Hematopoietic multipotent progenitor cell treated with erythropoietin and hydrocortisone succinate and interleukin-3 and kit ligand, for 17 days (in vitro differentiated cells): ENCODE data around the gene CIZ1.
A peak's percentile ranks its signal among the peaks of the same experiment; 100 is the strongest.

Source experiments
- DNase-seq: peaks from one replicate; pipeline ENCODE4 v3.0.0-alpha.2; 2015; ENCODE audit warnings: low spot score

Gene CIZ1

DNA sequence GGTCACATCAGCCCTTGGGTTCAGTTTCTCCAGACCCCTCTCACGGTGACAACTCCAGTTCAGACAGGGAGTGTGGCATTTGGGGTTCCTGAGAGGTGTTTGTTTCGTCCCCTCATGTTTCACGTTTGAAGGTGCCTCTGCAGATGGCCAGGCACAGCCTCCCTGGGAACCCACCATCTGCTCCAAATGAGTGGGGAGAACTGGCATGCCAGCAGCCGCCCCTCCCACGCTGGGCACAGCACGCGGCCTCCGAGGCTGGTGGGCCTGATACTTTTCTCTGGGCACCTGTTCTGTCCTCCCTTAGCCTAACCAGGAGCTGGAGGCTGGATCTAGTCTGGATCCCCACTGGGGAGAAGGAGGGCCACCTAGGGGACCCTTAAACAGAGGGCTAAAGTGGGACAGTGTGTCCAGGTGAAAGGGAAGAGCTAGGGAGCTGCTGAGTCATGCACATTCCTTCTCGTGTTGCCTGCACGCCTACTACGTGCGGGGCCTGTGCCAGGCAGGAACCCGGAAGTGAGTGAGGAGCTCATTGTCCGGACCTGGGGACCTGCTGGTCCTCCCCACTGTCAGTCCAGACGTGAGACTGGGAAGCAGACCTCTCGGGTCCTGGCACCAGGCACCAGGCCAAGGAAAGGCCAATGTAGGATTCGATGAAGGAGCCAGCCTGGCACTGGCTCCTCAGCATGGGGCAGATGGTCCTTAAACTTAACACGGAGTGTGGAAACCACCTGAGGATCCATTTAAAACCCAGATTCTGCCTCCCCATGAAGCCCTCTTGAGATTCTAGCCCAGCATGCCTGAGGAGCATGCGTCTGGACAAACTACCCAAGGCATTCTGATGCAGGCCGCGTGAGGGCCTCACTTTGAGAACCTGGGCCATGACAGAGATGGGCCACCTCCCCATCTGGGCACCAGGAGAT is 23.5 kb upstream of the CIZ1 start:
- DNase-seq, result no peak

DNA sequence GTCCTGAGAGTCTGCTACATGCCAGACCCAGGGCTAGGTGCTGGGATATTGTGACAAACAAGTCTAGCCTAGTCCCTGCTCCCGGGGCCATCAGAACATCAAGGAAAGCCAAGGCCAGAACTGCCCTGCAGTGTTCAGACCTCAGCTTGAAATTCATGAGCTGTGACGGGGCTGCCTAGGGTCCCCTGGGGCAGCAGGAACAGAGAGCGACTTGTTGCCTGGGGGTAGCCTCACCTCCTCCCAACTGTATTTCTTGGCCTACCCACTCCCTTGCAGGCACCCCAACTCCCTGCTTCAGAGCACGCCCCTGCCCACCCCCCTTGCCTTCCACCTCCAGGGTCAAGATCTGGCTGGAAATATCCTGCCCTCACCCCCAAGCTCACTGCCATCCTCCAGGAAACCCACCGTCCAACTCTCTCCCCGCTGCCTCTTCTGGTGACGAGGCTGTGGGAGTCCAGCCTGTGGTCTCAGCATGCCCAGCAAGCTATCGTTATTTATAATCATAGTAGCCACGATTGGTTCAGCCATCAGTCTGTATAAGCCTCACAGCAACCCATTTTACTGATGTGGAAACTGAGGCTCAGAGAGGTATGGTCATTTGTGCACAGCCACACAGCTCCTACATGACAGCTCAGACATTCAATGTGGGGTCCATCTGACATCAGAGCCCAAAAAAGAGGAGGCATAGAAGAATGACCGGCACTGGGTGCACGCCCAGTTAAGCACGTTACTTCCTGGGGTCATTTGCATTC is 22.6 kb upstream of the CIZ1 start:
- DNase-seq, result no peak

DNA sequence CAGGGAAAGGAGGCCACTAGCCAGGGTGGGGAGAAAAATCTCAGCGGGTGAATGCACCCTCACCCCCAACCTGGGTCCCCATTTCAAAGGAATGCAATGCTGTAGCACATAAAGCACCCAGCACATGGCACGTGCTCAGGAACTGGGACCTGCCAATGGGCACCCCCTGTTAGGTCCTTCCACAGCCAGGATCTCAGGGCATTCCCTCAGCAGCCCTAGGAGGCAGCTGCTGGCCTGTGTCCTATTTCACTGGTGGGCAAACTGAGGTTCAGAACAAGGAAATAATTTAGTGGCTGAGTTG is 20.6 kb upstream of the CIZ1 start:
- no peak for DNase-seq

DNA sequence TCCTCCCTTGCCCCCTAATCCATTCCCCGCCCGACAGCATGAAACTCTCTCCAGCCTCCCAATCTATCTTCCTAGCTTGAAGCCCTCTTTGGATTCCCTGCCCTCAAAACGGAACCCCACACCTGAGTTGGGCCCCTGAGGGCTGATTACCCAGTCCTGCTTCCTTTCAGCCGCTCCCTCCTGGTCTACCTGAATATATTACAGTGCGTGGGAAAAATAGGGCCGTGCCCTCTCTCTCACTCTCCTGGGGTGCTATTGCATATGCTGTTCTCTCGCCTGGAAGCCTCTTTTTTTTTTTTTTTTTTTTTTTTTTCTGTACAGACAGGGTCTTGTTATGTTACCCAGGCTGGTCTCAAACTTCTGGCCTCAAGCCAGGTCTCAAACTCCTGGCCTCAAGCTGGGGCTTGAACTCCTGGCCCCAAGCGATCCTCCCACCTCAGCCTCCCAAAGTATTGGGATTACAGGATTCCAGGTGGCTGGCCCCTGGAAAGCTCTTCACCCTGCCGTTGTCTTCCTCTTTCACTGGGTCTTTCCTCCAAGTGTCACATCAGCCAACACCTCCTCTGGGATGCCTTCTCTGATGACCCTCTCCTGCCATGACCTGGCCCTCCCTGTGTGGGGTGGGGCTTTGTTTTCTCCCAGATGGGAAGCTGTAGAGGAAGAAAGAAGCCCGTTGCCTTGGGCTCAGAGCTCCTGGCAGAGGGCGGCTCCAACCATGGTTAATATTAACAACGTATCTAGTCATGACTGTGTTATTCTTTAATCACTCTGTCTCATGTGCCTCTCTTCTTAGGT is 20.0 kb upstream of the CIZ1 start:
- DNase-seq, result no peak

DNA sequence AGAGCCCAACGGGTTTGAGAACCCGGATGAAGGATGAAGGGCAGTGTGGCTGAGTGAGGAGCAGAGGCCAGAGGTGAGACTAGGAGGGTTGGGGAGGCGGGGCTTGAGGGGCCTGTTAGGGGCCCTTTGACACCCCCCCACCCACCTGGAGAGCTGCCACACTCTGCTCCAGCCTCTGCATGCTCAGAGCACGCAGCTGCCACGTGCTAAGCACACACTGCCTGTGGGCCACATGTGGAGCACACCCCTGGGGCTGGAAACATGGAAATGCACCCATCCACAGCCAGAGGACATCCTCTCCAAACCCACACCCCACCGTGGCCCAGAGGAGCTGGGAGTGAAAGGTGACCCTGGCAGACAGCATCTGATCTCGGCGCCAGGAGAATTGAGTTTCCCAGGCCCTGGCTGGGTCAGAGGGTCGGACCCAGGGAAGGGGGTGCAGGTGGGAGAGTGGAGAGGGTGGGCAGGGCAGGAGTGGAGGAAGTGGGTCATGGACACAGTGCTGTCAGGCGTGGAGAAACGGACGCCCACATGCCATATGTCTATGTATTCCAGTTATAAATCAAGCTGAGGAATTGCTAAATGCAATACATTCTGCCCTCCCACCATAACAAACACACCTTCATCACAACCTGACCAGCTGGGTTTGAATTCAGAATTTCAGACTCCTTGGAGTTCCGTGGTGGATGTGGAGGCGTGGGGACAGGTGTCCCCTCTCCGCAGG is 17.7 kb upstream of the CIZ1 start:
- DNase-seq, result no peak

DNA sequence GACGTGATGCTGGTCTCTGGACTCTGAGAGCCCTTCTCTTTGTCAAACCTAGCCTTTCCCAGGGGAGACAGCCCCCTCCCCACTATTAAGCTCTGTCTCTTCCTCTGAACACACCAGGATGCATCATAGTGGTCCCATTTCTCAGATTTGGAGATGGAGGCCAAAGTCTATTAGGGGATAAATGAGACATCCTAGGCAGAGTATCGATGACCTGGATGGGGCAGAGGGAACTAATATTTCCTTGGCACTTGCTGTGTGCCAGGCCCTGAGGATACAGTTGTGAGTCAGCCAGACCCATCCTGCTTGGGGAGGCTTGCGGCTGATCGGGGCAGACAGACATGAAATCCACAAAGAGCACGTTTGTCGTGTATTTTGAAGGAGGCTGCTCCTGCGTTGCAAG is 17.0 kb upstream of the CIZ1 start:
- no peak for DNase-seq

DNA sequence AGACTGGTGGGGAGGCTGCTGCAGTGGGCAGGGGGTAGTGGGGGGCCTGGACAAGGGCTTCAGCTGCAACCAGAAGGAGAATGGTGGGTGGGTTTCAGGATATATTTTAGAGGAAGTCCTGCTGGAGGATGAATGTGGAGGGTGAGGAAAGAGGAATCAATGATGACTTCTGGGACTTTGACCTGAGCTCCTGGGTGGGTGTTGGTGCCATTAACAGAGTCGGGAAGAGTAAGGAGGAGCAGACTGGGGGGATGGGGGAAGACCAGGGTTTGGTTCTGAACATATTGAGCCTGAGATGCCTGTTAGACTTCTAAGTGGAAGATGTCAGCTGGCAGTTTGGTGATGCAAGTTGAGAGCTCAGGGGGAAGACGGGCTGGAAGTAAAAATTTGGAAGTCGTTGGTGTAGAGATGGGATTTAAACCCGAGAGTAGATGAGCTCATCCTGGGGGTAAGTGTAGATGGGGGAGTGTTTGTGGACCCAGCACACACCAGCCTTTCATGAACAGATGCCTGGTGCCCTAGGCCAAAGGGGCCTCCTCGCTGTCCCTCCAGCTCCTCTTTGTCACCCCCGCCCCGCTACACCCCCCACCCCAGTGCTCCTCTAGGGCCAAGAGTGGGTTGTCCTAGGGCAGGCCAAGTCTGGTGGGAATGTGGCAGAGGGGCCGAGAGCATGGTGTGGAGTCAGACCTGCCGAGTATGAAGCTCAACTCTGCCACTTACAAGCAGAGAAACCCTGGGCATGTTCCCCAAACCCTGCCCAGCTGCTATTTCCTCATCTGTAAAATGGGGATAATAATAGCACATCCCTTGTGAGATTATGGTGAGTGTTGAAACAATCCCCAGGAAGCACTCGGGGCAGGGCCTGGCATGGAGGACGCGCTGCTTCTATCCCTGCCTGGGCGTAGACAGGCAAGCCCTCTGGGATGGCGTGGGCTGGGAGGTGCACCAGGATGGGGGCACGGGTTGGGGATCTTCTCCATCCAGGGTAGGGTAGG is 15.8 kb upstream of the CIZ1 start:
- no peak for DNase-seq

DNA sequence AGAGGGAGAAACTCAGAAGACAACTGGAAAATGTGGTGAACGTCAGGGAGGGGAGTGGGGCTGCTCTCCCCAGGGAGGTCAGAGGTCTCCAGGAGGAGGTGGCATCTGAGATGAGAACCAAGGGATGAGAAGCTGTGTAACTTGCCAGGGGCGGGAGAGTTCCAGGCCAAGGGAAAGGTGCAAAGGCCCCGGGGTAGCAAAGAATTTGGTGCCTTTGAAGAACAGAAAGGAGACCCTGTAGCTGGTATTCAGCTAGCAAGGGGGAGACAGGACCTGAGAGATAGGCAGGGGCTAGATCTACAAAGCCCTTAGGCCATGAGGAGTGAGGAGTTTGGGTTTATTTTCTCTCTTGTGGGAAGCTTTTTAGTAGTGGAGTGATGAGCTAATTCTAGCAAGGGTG is 15.1 kb upstream of the CIZ1 start:
- no peak for DNase-seq

DNA sequence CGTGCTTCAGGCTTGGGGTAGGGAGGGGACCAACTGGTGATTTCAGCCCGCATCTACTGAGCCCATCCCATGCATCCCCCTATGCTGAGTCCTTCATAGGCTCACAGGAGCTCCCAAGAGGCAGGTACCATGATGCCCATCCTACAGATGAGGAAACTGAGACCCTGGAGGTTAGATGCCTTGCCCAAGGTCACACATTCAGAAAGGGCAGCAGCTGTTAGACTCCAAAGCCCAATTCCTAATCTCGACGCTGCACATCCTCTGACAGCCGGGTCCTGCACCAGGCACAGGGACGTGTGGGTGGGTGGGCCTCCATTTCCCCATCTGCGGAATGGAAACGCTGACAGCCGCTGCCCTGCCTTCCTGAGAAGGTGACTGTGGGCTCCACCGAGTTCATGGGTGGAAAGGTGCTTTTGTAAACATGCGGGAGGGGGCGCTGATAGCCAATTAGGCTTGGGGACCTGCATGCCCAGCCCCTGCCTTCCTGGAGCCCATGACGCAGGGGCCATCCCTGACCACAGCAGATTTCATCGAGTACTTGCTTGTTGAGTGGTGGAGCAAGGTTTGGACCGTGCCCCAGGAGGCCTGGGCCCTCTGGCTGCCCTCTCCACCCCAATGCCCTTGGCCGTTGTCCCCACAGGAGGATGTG is 14.0 kb upstream of the CIZ1 start:
- no peak for DNase-seq

DNA sequence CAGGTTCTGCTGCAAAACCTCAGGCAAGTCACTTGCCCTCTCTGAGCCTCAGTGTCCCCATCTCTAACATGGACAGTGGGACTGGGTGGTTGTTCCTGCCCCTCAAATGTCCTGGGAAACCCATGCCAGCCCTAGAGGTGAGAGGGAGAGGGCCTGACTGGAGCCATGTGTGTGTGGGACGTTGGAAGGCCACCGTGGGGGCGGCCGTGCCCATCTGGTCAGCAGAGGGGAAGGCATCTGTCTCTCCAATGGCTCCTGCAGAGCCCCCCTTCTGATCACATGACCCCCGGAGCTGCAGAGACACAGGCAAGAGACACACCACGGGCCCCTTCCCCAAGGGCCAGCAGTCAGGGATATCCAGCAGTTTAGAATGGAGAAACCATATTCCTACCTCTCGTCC is 13.5 kb upstream of the CIZ1 start:
- DNase-seq, result no peak

DNA sequence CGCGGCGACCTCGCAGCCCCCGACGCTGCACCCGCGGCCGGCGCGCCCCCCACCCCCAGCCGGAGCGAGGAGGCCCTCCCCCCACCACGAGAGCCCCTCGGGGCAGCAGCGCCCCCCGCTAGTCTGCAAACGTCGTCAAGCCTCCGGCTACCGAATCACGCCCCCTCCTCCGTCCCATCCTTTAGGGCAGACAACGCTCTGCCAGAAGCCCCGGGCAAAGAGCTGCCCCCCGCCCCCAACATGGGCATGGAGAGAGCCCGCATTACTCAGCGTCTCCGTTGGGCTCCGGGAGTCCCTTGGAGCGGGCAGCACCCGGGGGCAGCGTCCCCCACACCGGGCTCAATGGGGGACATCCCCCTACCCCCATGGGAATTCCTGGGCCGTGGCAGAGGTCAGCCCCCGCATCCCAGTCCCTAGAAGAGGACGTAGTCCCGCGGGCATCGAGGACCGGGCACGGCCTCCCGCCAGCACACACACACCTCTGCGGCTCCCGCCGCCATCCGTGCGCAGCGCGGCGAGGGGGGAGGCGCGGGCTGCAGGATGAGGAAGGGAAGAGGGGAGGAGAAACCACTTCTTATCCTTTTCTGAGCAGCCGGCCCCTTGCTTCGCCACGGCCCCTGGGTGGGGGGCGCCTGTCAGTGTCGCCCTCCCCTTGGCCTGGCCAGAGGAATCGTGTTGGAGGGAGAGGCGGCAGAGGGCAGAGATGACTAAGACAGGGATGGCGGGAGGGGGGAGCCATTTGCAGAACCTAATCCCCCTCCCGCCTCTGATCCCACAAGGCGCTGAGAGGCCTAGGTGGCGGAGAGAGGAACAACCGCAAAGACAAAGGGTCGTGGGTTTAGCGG is 12.6 kb upstream of the CIZ1 start:
- no peak for DNase-seq

DNA sequence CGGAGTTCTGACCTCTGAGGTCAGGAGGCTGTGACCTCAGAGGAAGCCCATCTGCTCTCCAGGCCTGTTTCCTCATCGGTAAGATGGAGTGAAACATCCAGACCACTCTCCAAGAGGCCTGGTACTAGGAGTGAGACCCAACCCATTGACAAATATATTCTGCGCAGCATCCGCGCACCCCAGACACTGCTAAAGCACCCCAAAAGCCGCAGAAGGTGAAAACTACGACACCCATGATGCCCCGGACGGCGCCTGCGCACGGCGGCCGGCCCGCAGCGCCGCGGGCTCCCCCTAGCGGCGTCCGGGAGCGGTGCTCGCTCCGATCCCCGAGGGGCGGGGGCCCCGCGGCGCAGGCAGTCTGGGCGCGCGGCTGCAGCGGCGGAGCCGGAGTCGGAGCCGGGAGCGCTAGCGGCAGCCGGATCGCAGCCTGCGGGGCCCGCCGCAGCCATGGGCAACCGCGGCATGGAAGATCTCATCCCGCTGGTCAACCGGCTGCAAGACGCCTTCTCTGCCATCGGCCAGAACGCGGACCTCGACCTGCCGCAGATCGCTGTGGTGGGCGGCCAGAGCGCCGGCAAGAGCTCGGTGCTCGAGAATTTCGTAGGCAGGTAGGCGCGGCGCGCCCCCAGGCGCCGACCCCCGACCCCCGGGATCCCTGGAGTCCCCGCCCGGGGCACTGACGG is 11.8 kb upstream of the CIZ1 start, which contains the start of gene DNM1:
Gene DNM1 (plus strand): TSS at position 356 of the 683 bp plus-strand sequence. CDS start 92 bp downstream, at position 448.
- peak; percentile 82 for DNase-seq

DNA sequence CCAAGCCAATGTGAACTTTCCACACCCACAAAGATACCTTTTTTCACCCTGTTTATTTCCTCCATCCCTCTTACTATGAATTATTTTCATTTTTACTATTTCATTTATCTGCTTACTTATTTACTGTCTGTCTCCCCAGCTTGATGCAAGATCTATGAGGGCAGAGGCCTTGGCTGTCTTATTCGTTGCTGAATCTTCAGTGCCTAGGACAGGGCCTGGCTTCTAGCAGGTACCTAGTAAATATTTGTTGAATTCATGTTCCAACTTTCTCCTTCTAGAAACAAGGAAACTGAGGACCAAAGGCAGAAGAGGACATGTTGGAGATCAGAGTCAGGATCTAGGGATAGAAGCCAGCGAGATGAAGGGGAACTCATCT is 11.3 kb upstream of the CIZ1 start:
- no peak for DNase-seq

DNA sequence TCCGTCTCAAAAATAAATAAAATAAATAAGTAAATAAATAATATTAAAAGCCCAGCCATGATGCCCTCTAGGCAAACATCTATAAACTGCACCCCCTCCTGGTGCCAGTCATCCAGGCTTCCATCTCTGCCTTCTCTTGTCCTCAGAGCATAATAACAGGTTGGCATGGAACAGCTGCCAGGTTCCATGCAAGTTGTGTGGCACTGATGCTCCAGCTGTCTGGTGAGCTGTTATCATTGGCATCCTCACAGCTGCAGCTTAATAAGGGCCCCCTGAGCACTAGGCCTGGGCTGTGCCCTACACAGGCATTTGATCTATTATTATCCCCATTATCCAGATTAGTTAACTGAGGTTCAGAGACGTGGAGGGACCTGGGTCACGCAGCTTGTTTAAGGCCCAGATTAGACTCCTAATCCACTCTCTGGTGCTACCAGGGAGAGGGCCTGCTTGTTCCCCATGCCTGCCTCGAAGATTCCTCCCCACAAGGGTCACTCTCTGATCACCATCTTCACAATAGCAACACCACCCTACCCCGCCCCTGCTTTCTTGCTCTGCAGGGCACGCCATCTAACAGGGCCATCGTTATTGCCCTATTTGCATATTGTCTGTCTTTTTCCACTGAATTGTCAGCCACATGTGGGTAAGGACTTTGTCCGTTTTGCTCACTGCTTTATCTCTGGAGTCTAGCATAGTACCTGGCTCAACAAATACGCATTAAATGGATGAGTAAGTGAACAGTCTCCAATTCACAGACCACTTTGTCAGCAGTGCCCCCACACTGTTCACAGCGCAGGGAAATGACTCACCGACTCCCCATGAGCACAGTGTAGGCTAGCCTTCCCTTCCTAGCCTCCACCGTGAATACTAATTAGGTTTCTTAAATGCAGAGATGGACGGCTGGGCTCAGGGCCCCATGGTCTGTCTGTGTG is 10.3 kb upstream of the CIZ1 start:
- DNase-seq, result no peak

DNA sequence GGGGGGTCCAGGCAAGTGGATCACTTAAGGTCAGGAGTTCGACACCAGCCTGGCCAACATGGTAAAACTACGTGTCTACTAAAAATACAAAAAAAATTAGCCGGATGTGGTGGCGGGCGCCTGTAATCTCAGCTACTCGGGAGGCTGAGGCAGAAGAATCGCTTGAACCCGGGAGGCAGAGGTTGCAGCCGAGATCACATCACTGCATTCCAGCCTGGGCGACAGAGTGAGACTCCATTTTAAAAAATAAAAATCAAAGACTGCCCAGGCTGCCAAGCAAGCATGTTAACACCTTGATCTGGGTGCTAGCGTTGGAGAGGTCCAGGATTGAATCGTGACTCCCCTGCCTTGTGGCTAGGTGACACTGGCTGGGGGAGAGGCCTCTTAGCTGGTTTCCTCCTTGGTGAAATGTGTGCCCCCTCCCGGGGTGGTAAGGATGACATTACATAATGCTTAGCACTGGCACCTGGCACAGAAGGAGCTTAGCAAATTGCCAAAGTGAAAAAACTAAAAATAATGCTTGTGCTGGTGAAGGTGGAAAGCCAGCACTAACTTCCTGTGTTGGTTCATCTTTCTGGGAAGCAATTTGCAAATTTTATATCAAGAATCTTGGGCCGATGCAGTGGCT is 2.2 kb upstream of the CIZ1 start:
- no peak for DNase-seq

DNA sequence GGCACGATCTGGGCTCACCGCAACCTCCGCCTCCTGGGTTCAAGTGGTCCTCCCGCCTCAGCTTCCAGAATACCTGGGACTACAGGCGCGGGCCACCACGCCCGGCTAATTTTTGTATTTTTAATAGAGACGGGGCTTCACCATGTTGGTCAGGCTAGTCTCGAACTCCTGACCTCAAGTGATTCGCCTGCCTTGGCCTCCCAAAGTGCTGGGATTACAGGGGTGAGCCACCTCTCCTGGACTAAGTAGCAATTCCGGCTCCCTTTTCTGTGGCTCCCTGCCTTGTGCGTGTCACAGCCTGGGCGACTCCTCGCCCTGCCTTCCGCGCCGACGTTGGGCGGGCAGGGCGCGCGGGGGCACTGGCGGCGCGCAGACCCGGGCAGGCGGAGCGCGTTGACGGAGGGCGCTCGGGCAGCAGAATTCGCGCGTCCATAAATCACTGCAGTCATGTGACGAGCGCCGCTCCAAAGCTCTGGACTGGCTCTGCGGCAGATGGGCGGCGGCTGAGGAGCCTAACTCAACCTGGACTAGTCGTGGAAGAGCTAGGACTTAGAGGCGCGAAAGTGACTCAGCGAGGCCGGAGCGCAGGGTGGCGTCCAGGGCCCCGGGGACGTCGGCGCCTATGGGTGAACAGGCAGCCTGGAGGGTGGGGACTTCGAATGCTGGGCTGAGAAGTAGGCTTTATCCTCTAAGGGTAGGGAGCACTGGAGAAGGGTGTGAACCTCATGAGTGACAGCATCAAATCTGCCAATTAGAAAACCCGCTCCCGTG is 1.4 kb upstream of the CIZ1 start:
- peak; percentile 74 for DNase-seq
